GM21367 (cell line): ENCODE measurements around the gene GAL3ST2.
"Not testable (repeated sequence)": the region's sequence is repeated elsewhere in the genome, so short reads cannot be mapped to it uniquely, and the experiment has no call there.

Experiments used
- ATAC-seq: cut with Tn5 transposase; IDR thresholded peaks from one replicate; pipeline ENCODE4 v1.9.1; 2021; ENCODE audit not compliant: unreplicated experiment

GAL3ST2 gene

DNA sequence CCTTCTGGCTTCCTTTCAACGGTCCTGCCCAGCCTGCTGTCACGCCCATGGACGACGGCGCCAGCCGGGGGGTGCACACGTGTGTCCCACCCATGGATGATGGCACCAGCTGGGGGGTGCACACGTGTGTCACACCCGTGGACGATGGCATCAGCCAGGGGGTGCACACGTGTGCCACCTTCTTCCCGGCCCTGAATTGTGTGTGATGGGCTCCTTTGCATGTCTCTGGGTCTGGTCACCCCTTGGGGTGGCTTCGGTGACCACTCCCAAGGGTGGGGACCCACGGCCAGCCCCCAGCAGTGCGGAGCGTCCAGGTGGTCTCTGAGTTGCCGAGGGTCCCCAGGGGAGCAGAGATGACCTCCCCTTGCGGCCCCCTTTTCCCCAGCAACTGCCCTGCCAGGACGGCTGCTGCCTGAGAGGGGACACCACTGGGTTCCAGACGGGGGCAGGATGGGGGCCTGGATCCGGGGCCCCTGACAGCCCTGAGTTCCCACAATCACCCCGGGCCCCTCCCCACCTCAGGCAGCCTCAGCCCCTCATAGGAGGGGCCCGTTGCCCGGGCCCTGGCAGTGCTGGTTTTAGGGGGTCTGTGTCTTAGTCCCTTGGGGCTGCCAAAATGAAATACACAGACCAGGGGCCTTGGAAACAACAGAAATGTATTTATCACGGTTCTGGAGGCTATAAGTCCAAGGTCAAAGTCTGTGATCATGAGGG is 41.8 kb downstream of the GAL3ST2 start:
- ATAC-seq: no peak

DNA sequence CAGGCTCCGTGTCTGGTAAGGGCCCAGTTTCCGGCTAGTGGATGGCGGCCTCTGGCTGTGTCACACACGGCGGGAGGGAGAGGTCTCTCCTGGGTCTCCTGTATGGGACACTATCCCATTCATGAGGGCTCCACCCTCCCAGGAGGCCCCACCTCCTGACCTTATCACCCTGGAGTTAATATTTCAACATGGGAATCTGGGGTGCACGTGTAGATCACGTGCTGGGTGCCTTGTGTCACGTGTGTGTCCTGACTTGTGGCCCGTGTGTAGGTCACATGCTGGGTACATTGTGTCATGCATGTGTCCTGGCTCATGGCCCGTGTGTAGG is 42.3 kb downstream of the GAL3ST2 start:
- ATAC-seq: no peak

DNA sequence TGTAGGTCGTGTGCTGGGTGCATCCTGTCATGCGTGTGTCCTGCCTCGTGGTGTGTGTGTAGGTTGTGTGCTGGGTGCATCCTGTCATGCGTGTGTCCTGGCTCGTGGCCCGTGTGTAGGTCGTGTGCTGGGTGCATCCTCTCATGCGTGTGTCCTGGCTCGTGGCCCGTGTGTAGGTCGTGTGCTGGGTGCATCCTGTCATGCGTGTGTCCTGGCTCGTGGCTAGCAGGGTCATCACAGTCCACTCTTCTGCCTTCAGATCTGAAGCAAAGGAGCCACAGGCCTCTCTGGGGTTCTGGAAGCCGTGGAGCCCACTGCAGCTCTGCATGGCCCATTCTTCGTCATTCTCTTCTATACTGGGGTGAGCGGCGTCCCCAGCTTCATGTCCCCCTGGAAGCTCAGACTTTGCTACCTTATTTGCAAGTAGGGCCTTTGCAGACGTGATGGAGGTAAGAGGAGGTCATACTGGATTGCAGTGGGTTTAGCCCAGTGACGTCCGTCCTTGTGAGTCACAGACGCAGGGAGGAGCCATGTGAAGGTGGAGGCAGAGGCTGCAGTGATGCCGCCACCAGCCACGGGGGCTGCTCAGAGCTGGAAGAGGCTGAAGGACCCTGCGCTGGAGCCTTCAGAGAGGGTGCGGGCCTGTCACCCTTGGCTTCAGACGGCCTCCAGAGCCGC is 43.5 kb downstream of the GAL3ST2 start:
- not testable (repeated sequence) for ATAC-seq

DNA sequence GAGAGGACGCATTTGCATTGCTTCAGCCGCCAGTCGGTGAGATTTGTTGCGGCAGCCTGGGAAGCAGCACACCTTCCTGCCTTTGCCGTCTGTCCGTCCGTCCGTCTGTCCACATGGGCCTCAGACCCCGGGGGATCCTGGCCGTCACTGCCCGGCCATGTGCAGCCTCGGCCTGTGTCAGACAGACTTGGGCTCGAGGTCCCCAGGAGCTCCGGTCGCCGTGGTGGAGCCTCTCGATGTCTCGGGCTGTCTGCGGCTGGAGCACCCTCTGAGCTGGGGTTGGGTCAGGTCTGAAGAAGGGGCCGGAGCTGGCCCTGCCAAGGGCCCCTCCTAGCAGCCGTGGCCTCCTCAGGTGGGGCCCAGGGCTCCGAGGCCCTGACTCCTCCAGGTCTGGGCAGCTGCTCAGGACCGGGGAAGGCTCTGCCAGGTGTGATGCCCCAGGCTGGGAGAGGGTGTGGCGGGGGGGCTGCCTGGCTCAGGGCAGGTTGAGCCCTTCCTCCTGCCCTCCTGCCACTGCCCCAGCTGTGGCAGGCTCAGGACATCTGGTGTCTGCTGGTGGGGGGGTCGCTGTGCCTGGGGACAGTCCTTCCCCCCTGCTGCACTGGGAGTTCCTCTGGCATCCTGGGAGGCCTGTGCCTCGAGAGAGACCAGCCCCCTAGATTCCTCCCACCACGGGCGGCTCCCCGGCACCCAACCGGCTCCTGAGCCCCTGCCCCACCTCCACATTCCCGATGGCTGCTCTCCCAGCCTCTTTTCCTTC is 44.2 kb downstream of the GAL3ST2 start:
- ATAC-seq: no peak

DNA sequence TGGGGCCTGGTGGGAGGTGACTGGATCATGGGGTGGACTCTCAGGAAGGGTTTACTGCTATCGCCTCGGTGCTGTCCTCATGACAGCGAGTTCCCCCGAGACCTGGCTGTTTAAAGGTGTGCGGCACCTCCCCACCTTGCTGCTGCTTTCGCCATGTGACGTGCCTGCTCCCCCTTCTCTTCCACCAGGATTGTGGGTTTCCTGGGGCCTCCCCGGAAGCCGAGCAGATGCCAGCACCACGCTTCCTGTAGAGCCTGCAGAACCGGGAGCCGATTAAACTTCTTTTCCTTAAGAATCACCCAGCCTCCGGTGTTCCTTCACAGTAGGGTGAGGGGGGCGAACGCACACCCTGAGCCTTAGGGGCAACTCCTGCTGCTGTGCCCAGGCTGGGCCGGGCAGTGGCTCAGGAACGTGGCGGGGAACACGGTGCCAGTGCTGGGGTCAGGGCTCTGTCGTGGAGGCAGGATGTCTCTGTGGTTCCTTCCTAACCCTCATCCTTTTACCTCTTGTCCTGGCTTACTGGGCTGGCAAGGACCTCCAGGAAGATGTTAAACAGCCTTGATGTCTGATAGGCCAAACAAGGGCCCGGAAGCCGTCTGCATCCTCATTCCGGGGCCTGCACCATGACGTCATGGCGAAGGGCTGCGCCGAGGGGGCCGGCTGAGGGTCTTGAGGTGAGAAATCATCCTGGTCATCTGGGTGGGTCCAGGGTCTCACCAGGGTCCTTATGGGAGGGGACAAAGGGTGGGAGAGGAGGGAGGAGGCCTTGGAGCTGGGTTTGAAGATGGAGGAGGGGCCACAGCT is 45.0 kb downstream of the GAL3ST2 start:
- ATAC-seq: no peak

DNA sequence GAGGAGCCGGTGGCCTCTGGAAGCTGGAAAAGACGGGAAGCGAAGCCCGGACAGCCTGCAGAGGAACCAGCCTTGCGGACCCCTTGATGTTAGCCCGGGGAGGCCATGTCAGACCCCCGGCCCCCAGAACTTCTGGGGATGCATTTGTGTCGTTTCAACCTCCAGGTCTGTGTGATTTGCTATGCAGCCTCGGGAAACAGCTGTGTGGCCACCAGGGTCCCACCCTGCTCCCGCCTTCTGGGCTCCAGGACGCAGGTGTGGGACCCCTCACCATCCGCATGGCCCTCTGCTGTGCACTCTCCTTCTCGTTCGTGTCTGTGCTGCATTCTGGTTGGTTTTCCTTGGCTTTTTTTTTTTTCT is 45.6 kb downstream of the GAL3ST2 start:
- no peak for ATAC-seq

DNA sequence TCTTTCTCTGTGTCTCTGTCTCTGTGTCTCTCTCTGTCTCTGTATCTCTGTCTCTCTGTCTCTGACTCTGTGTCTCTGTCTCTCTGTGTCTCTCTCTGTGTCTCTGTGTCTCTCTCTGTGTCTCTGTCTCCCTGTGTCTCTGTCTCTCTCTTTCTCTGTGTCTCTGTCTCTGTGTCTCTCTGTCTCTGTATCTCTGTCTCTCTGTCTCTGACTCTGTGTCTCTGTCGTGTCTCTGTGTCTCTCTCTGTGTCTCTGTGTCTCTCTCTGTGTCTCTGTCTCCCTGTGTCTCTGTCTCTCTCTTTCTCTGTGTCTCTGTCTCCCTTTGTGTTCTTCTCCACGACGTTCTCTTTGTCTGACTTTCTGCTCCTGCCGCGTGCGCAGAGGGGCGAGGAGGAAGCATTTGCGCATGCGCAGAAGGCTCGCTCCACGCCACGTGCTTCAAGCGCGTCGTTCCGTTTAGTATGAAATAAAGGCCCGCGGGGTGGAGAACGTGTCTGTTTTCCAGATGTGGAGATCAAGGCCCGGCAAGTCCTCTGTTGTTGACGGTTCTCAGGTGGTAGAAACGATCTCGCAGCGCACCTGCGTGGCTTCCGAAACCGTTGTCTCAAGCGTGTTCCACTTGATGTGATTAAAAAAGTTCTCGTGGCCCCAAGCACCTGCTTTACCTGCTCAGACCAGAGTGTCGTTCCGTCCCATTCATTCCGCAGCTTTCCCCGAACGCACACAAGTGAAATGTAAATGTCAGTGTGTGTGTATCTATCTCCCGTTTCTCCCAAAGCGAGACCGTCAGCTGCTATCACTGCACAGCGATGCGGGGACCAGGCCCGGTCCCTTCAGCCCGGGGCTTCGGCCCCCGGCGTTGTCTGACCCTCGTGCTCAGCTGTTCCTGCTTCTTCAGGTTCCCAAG is 47.2 kb downstream of the GAL3ST2 start:
- not testable (repeated sequence) for ATAC-seq

DNA sequence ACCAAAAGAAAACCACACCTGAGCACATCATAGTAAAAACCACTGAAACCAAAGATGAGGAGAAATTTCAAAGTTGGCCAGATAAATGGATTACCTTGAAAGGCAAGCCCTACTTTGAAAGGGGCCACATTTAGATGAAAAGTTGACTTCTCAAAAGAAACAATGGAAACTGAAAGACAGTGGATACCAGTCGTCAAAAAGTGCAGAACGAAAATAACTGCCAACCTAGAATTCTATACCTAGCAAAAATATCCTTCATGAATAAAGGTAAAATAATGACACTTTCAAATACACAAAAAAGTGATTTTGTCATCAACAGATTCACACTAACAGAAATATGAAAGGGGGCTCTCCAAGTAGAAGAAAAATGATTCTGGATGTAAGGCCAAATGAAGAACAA is 50.8 kb downstream of the GAL3ST2 start:
- no peak for ATAC-seq

DNA sequence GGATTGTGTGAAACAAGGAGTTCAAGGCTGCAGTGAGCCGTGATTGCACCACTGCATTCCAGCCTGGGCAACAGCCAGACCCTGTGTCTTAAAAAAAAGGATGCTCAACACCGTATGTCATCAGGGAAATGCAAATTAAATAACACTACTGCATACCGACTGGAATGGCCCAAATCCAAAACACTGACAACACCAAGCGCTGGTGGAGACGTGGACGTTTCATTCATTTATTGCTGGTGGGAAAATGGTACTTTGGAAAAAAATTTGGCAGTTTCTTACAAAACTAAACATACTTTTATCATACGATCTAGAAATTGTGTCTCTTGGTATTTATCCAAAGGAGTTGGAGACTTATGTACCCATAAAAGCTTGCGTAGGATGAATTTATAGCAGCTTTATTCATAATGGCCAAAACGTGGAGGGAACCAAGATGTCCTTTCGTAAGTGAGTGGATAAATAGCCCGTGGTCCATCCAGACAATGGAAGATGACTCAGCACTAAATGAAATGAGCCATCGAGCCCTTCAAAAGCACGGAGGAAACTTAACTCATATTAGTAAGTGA is 56.6 kb downstream of the GAL3ST2 start:
- ATAC-seq: no peak

DNA sequence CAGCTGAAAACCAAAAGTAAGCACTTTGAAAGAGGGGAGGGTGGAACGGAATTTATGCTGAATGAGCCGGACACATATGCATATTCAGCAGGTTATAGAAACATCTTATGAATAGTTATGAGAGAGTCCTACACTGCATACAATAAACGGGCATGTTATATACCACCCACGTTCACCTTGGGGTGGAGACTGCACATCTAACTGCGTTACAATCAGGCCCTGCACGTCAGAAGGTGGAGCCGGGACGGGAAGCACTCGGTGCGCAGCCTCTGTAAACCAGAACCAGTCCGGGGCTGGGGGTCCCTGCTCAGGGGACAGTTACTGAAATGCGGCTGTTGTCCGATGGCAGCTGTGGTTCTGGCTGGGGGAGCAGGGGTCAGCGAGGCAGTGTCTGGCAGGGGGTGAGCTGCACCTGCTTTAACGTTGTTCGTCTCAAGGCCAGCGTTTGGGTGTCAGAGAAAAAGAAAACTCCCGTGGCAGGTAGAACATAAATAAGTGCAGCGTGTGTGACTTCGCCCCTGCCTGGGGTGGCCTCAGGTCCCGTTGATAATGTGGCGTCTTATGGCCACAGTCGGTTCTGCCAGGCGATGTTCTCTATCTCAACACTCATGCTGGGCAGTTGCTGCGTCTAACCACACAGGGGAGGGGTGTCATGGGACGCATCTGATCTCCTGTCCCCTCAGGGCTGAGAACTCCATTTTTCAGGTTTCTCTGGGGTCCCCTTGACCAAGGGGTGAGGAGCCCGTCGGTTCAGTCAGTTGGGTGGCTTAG is 57.3 kb downstream of the GAL3ST2 start:
- ATAC-seq: not testable (repeated sequence)

DNA sequence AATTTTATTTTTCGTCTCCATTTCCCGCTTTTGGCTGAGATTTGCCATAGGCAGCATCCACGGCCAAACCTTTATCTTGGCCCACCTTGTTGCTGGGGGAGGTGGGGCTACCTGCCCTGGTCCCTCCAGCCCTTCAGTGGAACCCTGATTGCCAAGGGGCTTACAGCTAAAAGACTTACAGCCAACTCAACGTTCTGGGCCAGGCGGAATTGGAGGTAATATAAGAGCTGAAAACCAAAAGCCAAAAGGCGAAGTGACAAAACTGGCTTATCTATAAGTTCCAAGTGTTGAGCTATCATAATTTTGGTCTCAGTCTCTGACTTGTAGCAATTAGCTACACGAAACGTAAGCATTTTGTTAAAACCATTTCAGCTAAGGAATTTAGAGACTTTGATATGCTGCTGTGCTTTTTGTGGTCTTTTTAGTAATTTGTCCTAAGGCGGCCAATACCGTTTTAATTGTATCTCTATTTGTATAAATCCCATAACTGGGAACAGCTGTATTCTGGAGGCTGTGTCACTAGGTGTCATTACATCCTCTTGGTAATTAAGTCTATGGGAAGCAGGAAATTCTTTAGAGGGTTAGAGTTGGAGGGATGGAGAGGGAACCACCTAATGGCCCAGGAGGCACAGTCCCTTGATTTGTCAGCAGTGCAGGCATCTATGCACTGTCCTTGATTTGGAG is 58.0 kb downstream of the GAL3ST2 start:
- ATAC-seq: no peak

DNA sequence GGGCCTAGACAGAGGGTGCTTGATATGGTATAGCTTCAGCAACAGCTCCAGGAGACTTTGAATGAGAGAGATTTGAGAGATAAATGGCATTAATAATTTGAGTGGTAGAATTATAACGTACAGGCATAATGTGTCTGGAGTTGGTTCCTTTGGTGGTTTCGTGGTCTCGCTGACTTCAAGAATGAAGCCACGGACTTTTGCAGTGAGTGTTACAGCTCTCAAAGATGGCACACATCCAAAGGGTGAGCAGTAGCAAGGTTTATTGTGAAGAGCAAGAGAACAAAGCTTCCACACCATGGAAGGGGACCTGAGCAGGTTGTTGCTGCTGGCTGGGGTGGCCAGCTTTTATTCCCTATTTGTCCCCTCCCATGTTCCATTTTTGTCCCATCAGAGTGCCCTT is 59.0 kb downstream of the GAL3ST2 start:
- no peak for ATAC-seq

DNA sequence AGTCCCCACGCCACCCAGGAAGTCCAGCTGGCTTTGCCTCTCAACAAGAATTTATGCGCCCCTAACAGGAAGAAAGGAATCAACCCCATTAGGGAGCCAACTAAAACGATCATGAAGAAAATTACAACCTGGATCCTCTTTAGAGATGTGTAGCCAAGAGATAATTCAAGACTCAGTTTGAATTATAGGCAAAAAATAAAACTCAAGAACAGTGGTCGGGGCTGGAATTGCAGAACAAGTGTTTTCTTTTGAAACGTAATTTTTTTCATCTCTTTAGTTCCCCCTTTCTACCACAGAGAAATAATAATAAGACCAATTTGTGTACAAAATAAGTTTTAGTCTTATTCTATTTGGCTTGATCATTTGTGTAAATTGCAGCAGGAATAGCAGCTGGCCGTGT is 59.7 kb downstream of the GAL3ST2 start:
- ATAC-seq: no peak

DNA sequence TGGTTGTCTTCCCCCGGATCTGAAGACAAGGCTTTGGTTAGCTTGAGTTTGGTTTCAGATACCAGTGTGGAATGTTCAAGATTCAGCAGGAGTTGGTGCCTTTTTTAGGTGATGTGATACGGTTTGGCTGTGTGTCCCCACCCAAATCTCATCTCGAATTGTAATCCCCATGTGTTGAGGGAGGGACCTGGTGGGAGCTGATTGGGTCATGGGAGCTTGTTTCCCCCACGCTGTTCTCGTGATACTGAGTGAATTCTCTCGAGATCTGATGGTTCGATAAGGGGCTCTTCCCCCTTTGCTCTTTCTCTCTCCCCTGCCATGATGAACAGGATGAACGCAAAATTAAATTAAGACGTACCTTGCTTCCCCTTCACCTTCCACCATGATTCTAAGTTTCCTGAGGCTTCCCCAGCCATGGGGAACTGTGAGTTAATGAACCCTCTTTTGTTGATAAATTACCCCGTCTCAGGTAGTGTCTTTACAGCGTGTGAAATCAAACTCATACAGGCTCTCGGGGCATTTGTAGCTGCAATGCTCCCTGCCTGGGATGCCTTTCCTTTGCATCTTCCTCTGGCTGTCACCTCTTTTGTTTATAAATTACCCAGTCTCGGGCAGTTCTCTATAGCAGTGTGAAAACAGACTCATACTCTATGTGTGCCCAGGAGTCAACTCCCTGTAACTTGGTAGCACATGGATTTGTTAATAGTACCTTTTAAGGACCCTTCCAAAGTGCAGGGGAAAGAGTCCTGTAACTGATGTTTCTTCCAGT is 60.8 kb downstream of the GAL3ST2 start:
- no peak for ATAC-seq

DNA sequence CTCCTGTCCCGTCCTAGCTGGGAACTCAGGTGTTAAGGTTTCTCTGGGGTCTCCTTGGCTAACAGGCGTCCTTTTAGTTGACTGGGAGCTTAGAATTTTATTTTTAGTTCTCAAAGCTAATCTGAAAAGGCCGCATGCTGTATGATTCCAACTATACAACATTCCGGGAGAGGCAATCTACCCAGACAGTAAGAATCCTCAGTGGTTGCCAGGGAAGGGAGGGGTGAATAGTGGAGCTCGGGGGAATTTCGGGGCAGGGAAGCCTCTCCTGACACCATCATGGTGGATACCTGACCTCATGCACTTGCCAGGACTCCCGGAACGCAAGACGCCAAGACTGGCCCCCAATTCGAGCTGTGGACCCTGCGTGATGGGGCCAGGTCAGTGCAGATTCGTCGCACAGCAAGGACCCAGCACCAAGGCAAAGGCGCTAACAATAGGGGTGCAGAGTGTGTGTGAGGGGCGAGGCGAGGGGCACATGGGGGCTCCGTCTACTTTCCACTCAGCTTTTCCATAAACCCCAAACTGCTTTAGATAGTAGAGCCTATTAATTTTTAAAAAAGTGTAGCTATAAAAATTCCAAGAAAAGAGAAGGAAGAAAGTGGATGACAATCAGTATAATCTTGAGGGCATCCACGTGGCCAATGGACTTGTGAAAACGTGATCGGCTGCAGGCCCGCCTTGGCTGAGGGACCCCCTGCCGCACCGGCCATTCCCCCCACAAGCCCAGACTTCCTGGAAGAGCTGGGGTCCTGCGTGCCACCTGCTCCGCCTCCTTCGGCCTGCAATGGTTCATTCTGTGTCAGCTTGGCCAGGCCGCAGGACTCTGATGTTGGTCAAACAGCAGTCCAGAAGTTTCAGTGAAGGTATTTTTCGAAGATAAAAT is 64.8 kb downstream of the GAL3ST2 start:
- no peak for ATAC-seq

DNA sequence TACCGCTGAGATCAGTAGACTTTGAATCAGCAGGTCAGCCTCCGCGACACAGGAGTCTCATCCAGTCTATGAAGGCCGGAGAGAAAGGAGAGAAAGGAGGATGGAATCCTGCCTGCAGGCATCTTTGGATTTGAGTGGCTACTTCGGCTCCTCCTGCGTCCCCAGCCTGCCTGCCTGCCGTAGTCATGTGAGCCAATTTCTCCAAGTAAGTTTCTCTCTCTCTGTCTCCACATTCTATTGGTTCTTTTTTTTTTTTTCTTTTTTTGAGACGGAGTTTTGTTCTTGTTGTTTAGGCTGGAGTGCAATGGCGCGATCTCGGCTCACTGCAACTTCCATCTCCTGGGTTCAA is 65.4 kb downstream of the GAL3ST2 start:
- ATAC-seq: no peak

DNA sequence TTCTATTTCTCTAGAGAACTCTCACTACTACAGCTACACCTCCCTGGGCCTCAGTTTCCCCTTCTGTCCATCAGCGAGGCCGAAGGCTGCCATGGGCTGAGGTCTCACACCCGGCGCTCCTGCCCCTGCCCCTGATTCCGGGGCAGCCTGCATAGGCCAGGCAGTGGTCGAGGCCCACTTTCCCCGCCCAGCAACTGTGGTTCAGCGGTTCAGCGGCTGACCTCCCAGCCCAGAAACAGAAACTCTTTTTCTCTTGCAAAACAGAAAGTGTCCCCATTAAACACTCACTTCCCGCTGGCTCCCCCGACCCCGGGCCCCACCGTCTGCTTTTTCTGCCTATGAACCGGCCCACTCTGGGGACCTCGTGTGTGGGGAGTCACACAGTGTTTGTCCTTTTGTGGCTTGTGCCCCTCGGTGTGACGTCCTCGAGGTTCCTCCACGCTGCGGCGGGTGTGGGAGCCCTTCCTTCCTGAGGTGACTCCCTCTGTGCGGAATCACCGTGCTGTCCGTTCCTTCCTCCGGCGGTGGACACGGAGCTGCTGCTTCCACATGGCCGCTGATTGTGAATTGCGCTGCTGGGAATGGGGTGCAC is 66.1 kb downstream of the GAL3ST2 start:
- peak; percentile 35 for ATAC-seq
